ENCODE data around the gene ZNF205. TPM values are rescaled to one million over a fixed set of nuclear protein-coding genes. Genes with fewer than 3 reads are reported as not detected.
A peak's percentile ranks its signal among the peaks of the same experiment; 100 is the strongest.

Gene ZNF205
- total and polyA plus RNA-seq, 9 of the 15 experiments (the other 6 are each of a cell fraction or from before 2014, with no cell fraction given) = 2.4 to 11.8 (median 5.1) TPM; not detected in 2

GRCh38 chr16:3150346-3151218, 38.2 kb downstream of the ZNF205 start (continued):
- TF ChIP-seq GTF2A2 (tag; IDR thresholded peaks at IDR 0.05) (no peak), HNRNPL (IDR thresholded peaks at IDR 0.05; ENCODE audit: low read depth, low read length) (no peak), ILF3 (IDR thresholded peaks at IDR 0.05; ENCODE audit: borderline replicate concordance) (no peak), ETV5 (CRISPR knock-in tag; IDR thresholded peaks at IDR 0.05; ENCODE audit: low read depth) (no peak), NR4A1 (CRISPR knock-in tag; IDR thresholded peaks at IDR 0.05) (no peak), NR4A1 (tag; IDR thresholded peaks at IDR 0.05) (no peak), NR2C1 (IDR thresholded peaks at IDR 0.05) (no peak), NR2C1 (tag; IDR thresholded peaks at IDR 0.05) (no peak; the same call in 1 of the 2 replicates), GTF3C2 (IDR thresholded peaks at IDR 0.05; ENCODE audit: borderline replicate concordance, extremely low read depth, insufficient read length) (peak; percentile 91), RBM39 (optimal IDR thresholded peaks at IDR 0.05; ENCODE audit: low read depth, low read length) (no peak), HOXB6 (CRISPR knock-in tag; IDR thresholded peaks at IDR 0.05; ENCODE audit: borderline replicate concordance) (no peak), ZNF764 (CRISPR knock-in tag; IDR thresholded peaks at IDR 0.05; ENCODE audit: low read depth) (peak; percentile 62; the same call in 1 of the 2 replicates), NEUROD1 (IDR thresholded peaks at IDR 0.05; ENCODE audit: borderline replicate concordance, low read depth, low read length, partially characterized antibody) (no peak), ASH1L (IDR thresholded peaks at IDR 0.05; ENCODE audit: borderline replicate concordance, low read depth, partially characterized antibody) (no peak), FOXA3 (CRISPR knock-in tag; conservative IDR thresholded peaks at IDR 0.05 in 1 of 2, IDR thresholded peaks at IDR 0.05 in 1 of 2) (no peak), CREB3 (tag; conservative IDR thresholded peaks at IDR 0.05; ENCODE audit: low read depth) (no peak), NBN (IDR thresholded peaks at IDR 0.05; ENCODE audit: low read depth) (no peak; the same call in none of the 2 replicates), ZNF76 (CRISPR knock-in tag; IDR thresholded peaks at IDR 0.05; ENCODE audit: borderline replicate concordance) (no peak), HDAC3 (IDR thresholded peaks at IDR 0.05; ENCODE audit: borderline replicate concordance, partially characterized antibody) (no peak), CBX8 (IDR thresholded peaks at IDR 0.05; ENCODE audit: borderline replicate concordance, extremely low read depth, low read depth, low read length, poor library complexity, severe bottlenecking) (no peak), HNRNPK (IDR thresholded peaks at IDR 0.05; ENCODE audit: low read depth, low read length, poor library complexity, severe bottlenecking) (no peak), TCF3 (CRISPR knock-in tag; IDR thresholded peaks at IDR 0.05) (peak; percentile 44; the same call in 1 of the 2 replicates)
